Endothelial cell of umbilical vein (primary cell): ENCODE data around the gene ADAM22. TPM values are rescaled to one million over a fixed set of nuclear protein-coding genes. Genes with fewer than 3 reads are reported as not detected.

ENCODE experiments used
- Bru-seq: library from RNA; stranded (reverse); fragments of 400-500 nt; gene quantifications from one replicate; lab custom pipeline; 2021; lab: Mats Ljungman, UMichigan
- BruChase-seq, 2 experiments: library from RNA; stranded (reverse); fragments of 400-500 nt; gene quantifications; one replicate each; lab custom pipeline; 2021; lab: Mats Ljungman, UMichigan
- BruUV-seq: library from RNA; stranded (reverse); fragments of 400-500 nt; replicated peaks from 2 replicates; lab custom pipeline; 2021; lab: Mats Ljungman, UMichigan
- CTCF ChIA-PET: fragments of 300-600, 350-600 bp; sonication (Branson Sonifier 250); formaldehyde crosslinking; loops from one replicate; lab custom pipeline; 2021; ENCODE audit warnings: antibody characterized with exemption, inconsistent platforms; lab: Charles Lee
- POLR2A ChIA-PET: fragments of 300-600, 350-600 bp; sonication (Branson Sonifier 250); formaldehyde crosslinking; loops from one replicate; lab custom pipeline; 2021; ENCODE audit warnings: antibody characterized with exemption, inconsistent platforms; lab: Charles Lee
- DNase-seq: peaks from one replicate; pipeline ENCODE4 v3.0.0-alpha.2; 2011; ENCODE audit warnings: low read depth, low spot score
- FAIRE-seq: peaks from 2 replicates; lab custom pipeline; 2011; peaks lifted over from hg19 to GRCh38; lab: Jason Lieb, UNC
- H2AFZ ChIP-seq: 2 replicates; pipeline ENCODE4 v1.6.0; 2012; ENCODE audit warnings: low read depth, low read length, control low read depth, inconsistent platforms
- H3K27ac ChIP-seq: 2 replicates; pipeline ENCODE4 v1.5.1; 2011; ENCODE audit warnings: low read depth, mild to moderate bottlenecking, control low read depth, low read length, moderate library complexity; ENCODE audit not compliant: insufficient read depth
- H3K27me3 ChIP-seq, 2 experiments: 2 replicates each; pipeline versions ENCODE4 v1.6.0 to v1.6.1; 2011; ENCODE audit warnings: low read length in 2 of 2, mixed read lengths in 1 of 2; ENCODE audit not compliant: control insufficient read depth in 2 of 2, insufficient read depth in 2 of 2
- H3K36me3 ChIP-seq, 2 experiments: 2 replicates in 1 of 2; 3 replicates in 1 of 2; pipeline ENCODE4 v1.5.1; 2011; ENCODE audit warnings: low read length in 2 of 2, mild to moderate bottlenecking in 1 of 2, moderate library complexity in 1 of 2; ENCODE audit not compliant: control insufficient read depth in 2 of 2, insufficient read depth in 2 of 2; ENCODE audit errors: extremely low read depth in 1 of 2
- H3K4me1 ChIP-seq: 3 replicates; pipeline ENCODE4 v1.5.1; 2011; ENCODE audit warnings: mild to moderate bottlenecking, low read length; ENCODE audit not compliant: control insufficient read depth, insufficient read depth; ENCODE audit errors: extremely low read depth
- H3K4me2 ChIP-seq: 2 replicates; pipeline ENCODE4 v1.6.1; 2011; ENCODE audit warnings: low read length, control low read depth, mixed read lengths; ENCODE audit not compliant: insufficient read depth
- H3K4me3 ChIP-seq, 3 experiments: fragments of 200-600 bp in 1 of 3; sonication (generic), shearing (Covaris generic) in 1 of 3; replicated peaks in 1 of 3; 2 replicates each; pipeline ENCODE4 v1.5.1; 2011 to 2016; ENCODE audit warnings: control low read depth in 3 of 3, low read length in 3 of 3, mild to moderate bottlenecking in 2 of 3, inconsistent platforms in 1 of 3, low read depth in 1 of 3, moderate library complexity in 1 of 3; ENCODE audit not compliant: insufficient read depth in 1 of 3
- H3K79me2 ChIP-seq: 2 replicates; pipeline ENCODE4 v1.6.0; 2012; ENCODE audit warnings: low read length, inconsistent platforms; ENCODE audit not compliant: control insufficient read depth, insufficient read depth
- H3K9ac ChIP-seq: replicated peaks from 2 replicates; pipeline ENCODE3; 2011; ENCODE audit warnings: low read length, control low read depth; ENCODE audit not compliant: insufficient read depth; ENCODE audit errors: extremely low read depth
- H3K9me1 ChIP-seq: replicated peaks from 3 replicates; pipeline ENCODE4 v1.6.0; 2011; ENCODE audit warnings: mild to moderate bottlenecking, low read length; ENCODE audit not compliant: control insufficient read depth, insufficient read depth; ENCODE audit errors: extremely low read depth
- H3K9me3 ChIP-seq: replicated peaks from 2 replicates; pipeline ENCODE4 v1.5.1; 2012; ENCODE audit warnings: low read length, inconsistent platforms; ENCODE audit not compliant: control insufficient read depth, insufficient read depth
- H4K20me1 ChIP-seq: replicated peaks from 2 replicates; pipeline ENCODE3; 2011; ENCODE audit warnings: mild to moderate bottlenecking, low read length; ENCODE audit not compliant: control insufficient read depth, insufficient read depth; ENCODE audit errors: extremely low read depth
- CTCF ChIP-seq, 2 donors: IDR thresholded peaks; 1 replicate in 1 of 2; 2 replicates in 1 of 2; pipeline ENCODE4 v1.5.1; 2011; ENCODE audit warnings: low read length in 2 of 2, mild to moderate bottlenecking in 2 of 2, moderate library complexity in 2 of 2, control low read depth in 1 of 2, inconsistent platforms in 1 of 2, low read depth in 1 of 2; ENCODE audit not compliant: insufficient read depth in 1 of 2; ENCODE audit errors: extremely low read depth in 1 of 2
- MAX ChIP-seq: IDR thresholded peaks from 2 replicates; pipeline ENCODE4 v1.6.1; 2011; ENCODE audit not compliant: insufficient read depth, insufficient read length
- MYC ChIP-seq: IDR thresholded peaks from one replicate; pipeline ENCODE4 v1.6.1; 2011; ENCODE audit warnings: mild to moderate bottlenecking, low read depth, low read length
- POLR2A ChIP-seq: IDR thresholded peaks from 2 replicates; pipeline ENCODE4 v1.6.1; 2012; ENCODE audit warnings: low read depth, mild to moderate bottlenecking, control low read depth, low read length
- POLR2AphosphoS5 ChIP-seq: IDR thresholded peaks from 2 replicates; pipeline ENCODE4 v1.6.1; 2012; ENCODE audit warnings: low read depth, mild to moderate bottlenecking, control low read depth, low read length, moderate library complexity; ENCODE audit not compliant: insufficient read depth
- dilution Hi-C: fragments of 300-500 bp; cut with MboI; formaldehyde crosslinking; loops from one replicate; pipeline ENCODE4 v1.15.0; 2019; ENCODE audit warnings: low sequenced_read_pairs; ENCODE audit not compliant: extremely low pct_ligation_motif_present
- intact Hi-C: fragments of 100-400 bp; cut with micrococcal nuclease; formaldehyde crosslinking; loops from one replicate; pipeline ENCODE4 v1.10.0; 2022
- long read RNA-seq: library from polyadenylated mRNA; stranded (forward); transcript quantifications from one replicate; pipeline ENCODE4 v2.0.0, GENCODE V29; 2021
- polyA minus RNA-seq, 3 experiments: library from RNA; depleted of rRNA, polyadenylated mRNA; stranded (reverse); fragments of >200 nt; gene quantifications; 1 replicate in 1 of 3; 2 replicates in 2 of 3; pipeline ENCODE4 v1.2.3, GENCODE V29; 2011
- polyA plus RNA-seq, 4 experiments: library from polyadenylated mRNA; depleted of rRNA in 3 of 4; stranded (reverse) in 3 of 4; unstranded in 1 of 4; fragments of >200 nt; gene quantifications; 2 replicates each; pipeline versions ENCODE4 v1.2.1 to v1.2.3, GENCODE V29; 2011 to 2012; ENCODE audit warnings: missing spikeins in 1 of 4
- total RNA-seq: library from RNA; stranded (reverse); gene quantifications from 2 replicates; pipeline ENCODE4 v1.2.3, GENCODE V29; 2021

ADAM22 gene
- 0.53 and 1.4 TPM in 2 replicates for total RNA-seq
- polyA plus RNA-seq = 0.19 and 0.33 TPM in 2 replicates
- 0.15 and 0.17 TPM in 2 replicates for polyA plus RNA-seq (2011; cell fraction: cytosol; rRNA removed)
- polyA plus RNA-seq (2011; cell fraction: nucleus; rRNA removed) = 0.67 and 0.84 TPM in 2 replicates
- polyA plus RNA-seq (2012) = 0.20 and 0.35 TPM in 2 replicates
- polyA minus RNA-seq = 2.5 and 4.0 TPM in 2 replicates
- 1.6 TPM for polyA minus RNA-seq (2011; cell fraction: cytosol; rRNA and poly(A)+ RNA removed)
- 1.6 and 3.3 TPM in 2 replicates for polyA minus RNA-seq (2011; cell fraction: nucleus; rRNA and poly(A)+ RNA removed)
- percentile 26 among the genes with signal in this experiment for Bru-seq, nascent RNA
- BruChase-seq, experiment 1, labeled RNA remaining after a 6-hour chase = percentile 12 among the genes with signal in this experiment
- BruChase-seq, experiment 2, labeled RNA remaining after a 2-hour chase = percentile 24 among the genes with signal in this experiment
- long read RNA-seq = 0 reads

- Histone ChIP-seq H3K4me1 (peaks cover 11% of the 10 kb centered on the region), H3K27ac (no peak within 1 kb of the TSS), H3K9me1 (no peaks in the 10 kb centered on the region), H3K4me2 (peak within 1 kb of the TSS; percentile 86), H3K27me3 (peaks cover 5 to 18% of the 10 kb centered on the region in 2 experiments), H4K20me1 (no peaks in the 10 kb centered on the region), H3K4me3 (peak within 1 kb of the TSS; percentile 7 to 66 (median 55)), H3K9me3 (no peaks in the 10 kb centered on the region), H3K79me2 (no peaks in the 10 kb centered on the region), H2AFZ (peak within 1 kb of the TSS; percentile 93), H3K9ac (no peak within 1 kb of the TSS), H3K36me3 (no peaks in the 10 kb centered on the region)
- peak; percentile 89 for FAIRE-seq
- CTCF ChIA-PET = interaction anchor here (0.7 to 2.0 kb wide), 6 partner anchors 13 to 762 kb away, joined by 3 to 8 read pairs (median 4); no protein-coding TSS in a partner anchor
- intact Hi-C loops = loop anchor here (1.0 to 10.0 kb wide), 4 partner anchors 57 to 281 kb away; no protein-coding TSS in a partner anchor
- peak; percentile 89 for DNase-seq
- POLR2A ChIA-PET = no interaction called here
- BruUV-seq = no TSS peak
- dilution Hi-C loops = no loop called here
- TF ChIP-seq POLR2A (no peak), POLR2AphosphoS5 (peak; percentile 33)
These were observed at the start of gene ADAM22 for GRCh38 chr7:87933953-87934698. Gene ADAM22, plus strand, starts transcription at chr7:87934251. Its CDS starts 215 bp downstream, at chr7:87934466.

- peak; percentile 4 for DNase-seq
- no peaks in the 10 kb centered on the region for H3K27me3 ChIP-seq
- H3K36me3 ChIP-seq = peaks cover 0 to 10% of the 10 kb centered on the region in 2 experiments
- no peak overlapping the region for H3K4me3 ChIP-seq
- H3K4me2 ChIP-seq = no peak overlapping the region
- H2AFZ ChIP-seq = no peak overlapping the region
- dilution Hi-C loops = no loop called here
- no peaks in the 10 kb centered on the region for H4K20me1 ChIP-seq
- TF ChIP-seq MAX = no peak
- TF ChIP-seq CTCF (IDR thresholded peaks at IDR 0.05; ENCODE audit: extremely low read depth in 1 of 2, insufficient read depth in 1 of 2, low read depth in 1 of 2, low read length in 2 of 2) = no peak
- no peak for TF ChIP-seq MYC
- no peak overlapping the region for H3K27ac ChIP-seq
- no peak overlapping the region for H3K9ac ChIP-seq
- H3K9me1 ChIP-seq = no peaks in the 10 kb centered on the region
- H3K4me1 ChIP-seq = no peaks in the 10 kb centered on the region
- H3K79me2 ChIP-seq = peaks cover 63% of the 10 kb centered on the region
- FAIRE-seq = no peak
- intact Hi-C loops = loop anchor here (5.0 to 10.0 kb wide), 2 partner anchors 227 to 540 kb away; partner anchors contain the start of gene CROT
- ChIA-PET CTCF (interaction anchor here (1.4 to 4.1 kb wide), 3 partner anchors 86 to 380 kb away, joined by 5 to 108 read pairs (median 39); no protein-coding TSS in a partner anchor), POLR2A (no interaction called here)
- H3K9me3 ChIP-seq = no peaks in the 10 kb centered on the region
- no TSS peak for BruUV-seq
These were observed 49.0 kb upstream of the ADAM22 start for GRCh38 chr7:87885018-87885417.
